ENCODE measurements around the gene GATAD1.
"Not testable (repeated sequence)": the region's sequence is repeated elsewhere in the genome, so short reads cannot be mapped to it uniquely, and the experiment has no call there.

Gene GATAD1

GRCh38 chr7:92435542-92435941 is 11.7 kb upstream of the GATAD1 start:
- DNase-seq (ENCODE audit: low read depth): no peak
- no peak for TF ChIP-seq CTCF (conservative IDR thresholded peaks at IDR 0.05; ENCODE audit: control insufficient read depth, insufficient read depth, low read depth, low read length)
- H3K4me3 ChIP-seq (ENCODE audit: control insufficient read depth, low read depth, low read length): no peak overlapping the region

- DNase-seq (ENCODE audit: low read depth): no peak
- no peak for TF ChIP-seq CTCF (conservative IDR thresholded peaks at IDR 0.05; ENCODE audit: control insufficient read depth, insufficient read depth, low read depth, low read length)
- H3K4me3 ChIP-seq (ENCODE audit: control insufficient read depth, low read depth, low read length): no peak overlapping the region
Observed at GRCh38 chr7:92436612-92437445, 10.5 kb upstream of the GATAD1 start.

- no peak for TF ChIP-seq CTCF (conservative IDR thresholded peaks at IDR 0.05; ENCODE audit: control insufficient read depth, insufficient read depth, low read depth, low read length)
- H3K4me3 ChIP-seq (ENCODE audit: control insufficient read depth, low read depth, low read length): no peak overlapping the region
- no peak for DNase-seq (ENCODE audit: low read depth)
Observed at GRCh38 chr7:92437956-92438491, 9.3 kb upstream of the GATAD1 start.

GRCh38 chr7:92442720-92443119 is 4.6 kb upstream of the GATAD1 start:
- not testable (repeated sequence) for H3K4me3 ChIP-seq (ENCODE audit: control insufficient read depth, low read depth, low read length); DNase-seq (ENCODE audit: low read depth)

GRCh38 chr7:92446869-92447344 is 375 bp upstream of the GATAD1 start:
- no peak for TF ChIP-seq CTCF (conservative IDR thresholded peaks at IDR 0.05; ENCODE audit: control insufficient read depth, insufficient read depth, low read depth, low read length)
- H3K4me3 ChIP-seq (ENCODE audit: control insufficient read depth, low read depth, low read length): peak overlapping the region; percentile 3
- no peak for DNase-seq (ENCODE audit: low read depth)

- DNase-seq (ENCODE audit: low read depth): peak; percentile 62
- peak overlapping the region; percentile 78 for H3K4me3 ChIP-seq (ENCODE audit: control insufficient read depth, low read depth, low read length)
- peak; percentile 50 for TF ChIP-seq CTCF (conservative IDR thresholded peaks at IDR 0.05; ENCODE audit: control insufficient read depth, insufficient read depth, low read depth, low read length)
Observed at GRCh38 chr7:92448205-92448747, 994 bp downstream of the GATAD1 start.

GRCh38 chr7:92451645-92452044 is 4.4 kb downstream of the GATAD1 start:
- no peak for TF ChIP-seq CTCF (conservative IDR thresholded peaks at IDR 0.05; ENCODE audit: control insufficient read depth, insufficient read depth, low read depth, low read length)
- DNase-seq (ENCODE audit: low read depth): no peak
- no peak overlapping the region for H3K4me3 ChIP-seq (ENCODE audit: control insufficient read depth, low read depth, low read length)

Measured in fibroblast of mammary gland (primary cell).